NCI-H1092 treated with DMSO at 0.1 percent for 48 hours (cell line): ENCODE measurements around the gene ZDHHC12.
"Not testable (repeated sequence)": the region's sequence is repeated elsewhere in the genome, so short reads cannot be mapped to it uniquely, and the experiment has no call there.

Experiments used
- DNase-seq: peaks from one replicate; lab custom pipeline; 2025; lab: John Stamatoyannopoulos, UW

The ZDHHC12 gene

GRCh38 chr9:128707446-128707845 is 16.5 kb downstream of the ZDHHC12 start:
- DNase-seq, result no peak

- no peak for DNase-seq
These were observed 17.1 kb downstream of the ZDHHC12 start for GRCh38 chr9:128706671-128707381.

GRCh38 chr9:128706045-128706444 is 17.9 kb downstream of the ZDHHC12 start:
- no peak for DNase-seq

- DNase-seq, result no peak
These were observed 18.6 kb downstream of the ZDHHC12 start for GRCh38 chr9:128705051-128705965.

GRCh38 chr9:128704356-128704670 is 19.6 kb downstream of the ZDHHC12 start:
- DNase-seq, result no peak

GRCh38 chr9:128703616-128704355 is 20.1 kb downstream of the ZDHHC12 start:
- no peak for DNase-seq

- DNase-seq, result no peak
These were observed 20.8 kb downstream of the ZDHHC12 start for GRCh38 chr9:128702949-128703615.

- peak; percentile 77 for DNase-seq
These were observed 21.4 kb downstream of the ZDHHC12 start, which contains the start of gene PKN3 for GRCh38 chr9:128702445-128702948. PKN3 (plus strand) TSS chr9:128702503; CDS start chr9:128702916, 413 bp downstream.

GRCh38 chr9:128701227-128701854 is 22.6 kb downstream of the ZDHHC12 start:
- DNase-seq, result no peak

- DNase-seq, result not testable (repeated sequence)
These were observed 24.7 kb downstream of the ZDHHC12 start for GRCh38 chr9:128699096-128699795.

- no peak for DNase-seq
These were observed 26.8 kb downstream of the ZDHHC12 start for GRCh38 chr9:128696923-128697707.

- no peak for DNase-seq
These were observed 29.6 kb downstream of the ZDHHC12 start for GRCh38 chr9:128694344-128694743.

GRCh38 chr9:128693738-128694137 is 30.2 kb downstream of the ZDHHC12 start:
- not testable (repeated sequence) for DNase-seq

- DNase-seq, result no peak
These were observed 33.3 kb downstream of the ZDHHC12 start for GRCh38 chr9:128690684-128691034.

GRCh38 chr9:128689820-128690683 is 33.9 kb downstream of the ZDHHC12 start:
- DNase-seq, result peak; percentile 36

- no peak for DNase-seq
These were observed 34.6 kb downstream of the ZDHHC12 start for GRCh38 chr9:128689293-128689774.

- peak; percentile 90 for DNase-seq
These were observed 35.2 kb downstream of the ZDHHC12 start, which contains the start of gene SET for GRCh38 chr9:128688501-128689292. SET (plus strand) TSS chr9:128689222; CDS start chr9:128689583, 361 bp downstream.

GRCh38 chr9:128687453-128687852 is 36.5 kb downstream of the ZDHHC12 start:
- DNase-seq, result no peak
